Tibial nerve (tissue), 4 donors: ENCODE measurements around the gene HEPH. TPM values are rescaled to one million over a fixed set of nuclear protein-coding genes. Genes with fewer than 3 reads are reported as not detected.

ENCODE experiments used
- DNase-seq, 2 donors: peaks; one replicate each; pipeline ENCODE4 v3.0.0-alpha.2; 2019; ENCODE audit warnings: low spot score in 2 of 2
- H3K27ac ChIP-seq, 4 donors: fragments of 200-600 bp; sonication (generic) in 3 of 4; one replicate each; pipeline ENCODE4 v1.5.1; 2017 to 2019; ENCODE audit warnings: mild to moderate bottlenecking in 1 of 4
- H3K27me3 ChIP-seq, 2 donors: fragments of 200-600 bp; sonication (generic) in 1 of 2; one replicate each; pipeline versions ENCODE4 v1.5.1 to v1.6.0; 2017 to 2019
- H3K36me3 ChIP-seq, 3 donors: fragments of 200-600 bp; sonication (generic); one replicate each; pipeline ENCODE4 v1.5.1; 2018 to 2019
- H3K4me1 ChIP-seq, 4 donors: fragments of 200-600 bp; sonication (generic) in 3 of 4; one replicate each; pipeline ENCODE4 v1.5.1; 2017 to 2019
- H3K4me3 ChIP-seq, 4 donors: fragments of 200-600 bp; sonication (generic) in 3 of 4; one replicate each; pipeline ENCODE4 v1.5.1; 2017 to 2019; ENCODE audit warnings: mild to moderate bottlenecking in 1 of 4, moderate library complexity in 1 of 4
- H3K9me3 ChIP-seq, 4 donors: fragments of 200-600 bp; sonication (generic) in 3 of 4; one replicate each; pipeline ENCODE4 v1.5.1; 2017 to 2019
- EP300 ChIP-seq, 2 donors: sonication (generic); formaldehyde crosslinking; IDR thresholded peaks; one replicate each; pipeline ENCODE4 v1.6.1; 2017; ENCODE audit warnings: antibody characterized with exemption in 2 of 2, mild to moderate bottlenecking in 1 of 2
- POLR2A ChIP-seq, 2 donors: fragments of 450-650 bp; IDR thresholded peaks; one replicate each; pipeline ENCODE4 v1.6.1; 2017; ENCODE audit warnings: antibody characterized with exemption in 2 of 2, mild to moderate bottlenecking in 2 of 2, moderate library complexity in 2 of 2
- WGBS, 2 donors: methylation state at CpG; one replicate each; pipeline ENCODE4 v1.1.5; 2018; 5-methylcytosine and 5-hydroxymethylcytosine counted together
- total RNA-seq, 4 donors: library from RNA; depleted of rRNA; stranded (reverse); fragments of >200 nt; gene quantifications; one replicate each; pipeline ENCODE4 v1.1.0, GENCODE V29; 2016
- TF ChIP-seq, protein P1 (sequence below), 5 experiments: fragments of 200-600 bp in 3 of 5; fragments of 450-650 bp in 2 of 5; sonication (generic) in 3 of 5; IDR thresholded peaks; one replicate each; pipeline ENCODE4 v1.5.1; 2016 to 2019; ENCODE audit warnings: antibody characterized with exemption in 5 of 5, mild to moderate bottlenecking in 3 of 5, moderate library complexity in 2 of 5

Gene HEPH
- total RNA-seq, 4 donors from 2014 or later, result 7.2 to 30.0 (median 24.1) TPM

DNA sequence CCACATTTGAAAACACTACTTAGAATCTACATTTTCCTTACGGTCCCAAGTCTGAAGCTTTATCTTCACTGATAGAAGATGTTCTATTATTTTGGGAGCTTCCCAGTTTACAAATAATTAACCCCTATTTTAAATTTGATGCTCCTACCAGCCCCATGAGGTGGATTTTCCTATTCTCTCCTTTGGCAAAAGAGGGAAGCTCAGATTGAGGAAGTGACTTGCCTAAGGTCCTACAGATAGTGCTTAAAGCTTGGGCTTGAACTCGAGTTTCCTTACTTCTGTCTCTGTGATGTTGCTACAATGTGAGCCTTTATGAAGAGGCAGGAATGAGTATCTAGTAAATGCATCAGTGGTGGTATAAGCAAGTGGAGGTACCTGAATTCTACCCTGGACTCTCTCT, 27.5 kb downstream of the HEPH start:
- Histone ChIP-seq H3K4me3 (no peak overlapping the region), H3K36me3 (peaks cover 0 to 16% (median 0%) of the 10 kb centered on the region in 3 donors)

DNA sequence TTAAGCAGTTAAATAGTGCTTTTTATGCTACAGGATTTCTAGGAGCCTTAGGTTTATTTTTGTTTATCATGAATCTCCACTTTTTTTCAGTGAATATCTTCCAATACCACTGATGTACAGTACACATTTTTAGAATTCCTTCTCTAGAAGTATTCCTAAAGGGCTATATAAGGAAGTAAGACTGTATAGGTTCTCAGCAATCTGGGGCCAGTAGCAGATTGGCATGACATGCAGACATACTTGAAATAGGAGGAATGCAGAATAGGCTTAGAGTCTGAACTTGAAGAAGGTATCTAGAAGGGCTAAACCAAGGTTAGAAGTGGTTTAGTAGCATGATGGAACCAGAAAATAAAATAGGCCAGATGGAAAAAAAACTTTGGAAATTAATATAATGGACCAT, 29.8 kb downstream of the HEPH start:
- H3K9me3 ChIP-seq, result no peaks in the 10 kb centered on the region
- no peaks in the 10 kb centered on the region for H3K4me1 ChIP-seq
- peaks cover 0 to 11% (median 0%) of the 10 kb centered on the region in 3 donors for H3K36me3 ChIP-seq
- no peak overlapping the region for H3K27ac ChIP-seq
- no peak overlapping the region for H3K4me3 ChIP-seq
- peaks cover 0 to 5% of the 10 kb centered on the region in 2 donors for H3K27me3 ChIP-seq
- no peak for TF ChIP-seq POLR2A (IDR thresholded peaks at IDR 0.05)
- TF ChIP-seq, protein P1, sequence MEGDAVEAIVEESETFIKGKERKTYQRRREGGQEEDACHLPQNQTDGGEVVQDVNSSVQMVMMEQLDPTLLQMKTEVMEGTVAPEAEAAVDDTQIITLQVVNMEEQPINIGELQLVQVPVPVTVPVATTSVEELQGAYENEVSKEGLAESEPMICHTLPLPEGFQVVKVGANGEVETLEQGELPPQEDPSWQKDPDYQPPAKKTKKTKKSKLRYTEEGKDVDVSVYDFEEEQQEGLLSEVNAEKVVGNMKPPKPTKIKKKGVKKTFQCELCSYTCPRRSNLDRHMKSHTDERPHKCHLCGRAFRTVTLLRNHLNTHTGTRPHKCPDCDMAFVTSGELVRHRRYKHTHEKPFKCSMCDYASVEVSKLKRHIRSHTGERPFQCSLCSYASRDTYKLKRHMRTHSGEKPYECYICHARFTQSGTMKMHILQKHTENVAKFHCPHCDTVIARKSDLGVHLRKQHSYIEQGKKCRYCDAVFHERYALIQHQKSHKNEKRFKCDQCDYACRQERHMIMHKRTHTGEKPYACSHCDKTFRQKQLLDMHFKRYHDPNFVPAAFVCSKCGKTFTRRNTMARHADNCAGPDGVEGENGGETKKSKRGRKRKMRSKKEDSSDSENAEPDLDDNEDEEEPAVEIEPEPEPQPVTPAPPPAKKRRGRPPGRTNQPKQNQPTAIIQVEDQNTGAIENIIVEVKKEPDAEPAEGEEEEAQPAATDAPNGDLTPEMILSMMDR (IDR thresholded peaks at IDR 0.05), result no peak
- no peak for TF ChIP-seq EP300 (IDR thresholded peaks at IDR 0.05)
- DNase-seq, result no peak

More for the DNA sequence above, 27.5 kb downstream of the HEPH start:
- no peak for TF ChIP-seq POLR2A (IDR thresholded peaks at IDR 0.05)
- TF ChIP-seq EP300 (IDR thresholded peaks at IDR 0.05), result no peak
- TF ChIP-seq, protein P1 (IDR thresholded peaks at IDR 0.05), result no peak
- Histone ChIP-seq H3K9me3 (no peaks in the 10 kb centered on the region), H3K27me3 (peaks cover 0 to 5% of the 10 kb centered on the region in 2 donors), H3K27ac (no peak overlapping the region), H3K4me1 (no peaks in the 10 kb centered on the region)
- WGBS, 2 donors, result 62 to 92% methylated on average over 2 of the region's 2 CpGs
- DNase-seq, result no peak

DNA sequence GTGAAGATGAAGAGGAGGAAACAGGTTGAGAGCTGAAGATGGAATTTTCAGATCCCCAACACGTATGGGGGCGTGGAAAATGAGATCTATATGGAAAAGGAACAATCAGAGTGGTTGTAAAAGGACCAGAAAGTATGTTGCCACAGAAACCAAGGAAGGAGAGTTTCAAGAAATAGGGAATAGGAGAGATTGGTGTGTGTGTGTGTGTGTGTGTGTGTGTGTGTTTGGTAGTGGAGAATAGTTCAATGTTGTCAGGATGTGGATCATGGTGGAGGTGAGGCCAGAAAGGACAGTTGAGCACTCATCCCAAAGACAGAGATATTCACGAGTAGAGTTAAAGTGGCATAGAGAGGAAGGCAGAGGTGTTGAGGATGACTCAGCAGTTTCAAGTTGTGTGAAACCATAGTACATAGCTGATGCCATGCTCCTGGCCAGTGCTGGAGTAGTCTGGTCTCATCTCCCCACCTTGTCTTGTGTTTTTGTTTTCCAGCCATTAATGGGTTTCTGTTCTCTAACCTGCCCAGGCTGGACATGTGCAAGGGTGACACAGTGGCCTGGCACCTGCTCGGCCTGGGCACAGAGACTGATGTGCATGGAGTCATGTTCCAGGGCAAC, 36.1 kb downstream of the HEPH start:
- DNase-seq, result no peak
- TF ChIP-seq, protein P1 (IDR thresholded peaks at IDR 0.05), result no peak
- TF ChIP-seq EP300 (IDR thresholded peaks at IDR 0.05) (no peak), POLR2A (IDR thresholded peaks at IDR 0.05) (no peak)
- H3K36me3 ChIP-seq, result no peaks in the 10 kb centered on the region
- H3K27ac ChIP-seq, result no peak overlapping the region
- peaks cover 0 to 5% of the 10 kb centered on the region in 2 donors for H3K27me3 ChIP-seq
- no peaks in the 10 kb centered on the region for H3K4me1 ChIP-seq
- no peaks in the 10 kb centered on the region for H3K9me3 ChIP-seq
- H3K4me3 ChIP-seq, result no peak overlapping the region
- WGBS, 2 donors, result 60 to 65% methylated on average over 3 to 4 of the region's 4 CpGs

DNA sequence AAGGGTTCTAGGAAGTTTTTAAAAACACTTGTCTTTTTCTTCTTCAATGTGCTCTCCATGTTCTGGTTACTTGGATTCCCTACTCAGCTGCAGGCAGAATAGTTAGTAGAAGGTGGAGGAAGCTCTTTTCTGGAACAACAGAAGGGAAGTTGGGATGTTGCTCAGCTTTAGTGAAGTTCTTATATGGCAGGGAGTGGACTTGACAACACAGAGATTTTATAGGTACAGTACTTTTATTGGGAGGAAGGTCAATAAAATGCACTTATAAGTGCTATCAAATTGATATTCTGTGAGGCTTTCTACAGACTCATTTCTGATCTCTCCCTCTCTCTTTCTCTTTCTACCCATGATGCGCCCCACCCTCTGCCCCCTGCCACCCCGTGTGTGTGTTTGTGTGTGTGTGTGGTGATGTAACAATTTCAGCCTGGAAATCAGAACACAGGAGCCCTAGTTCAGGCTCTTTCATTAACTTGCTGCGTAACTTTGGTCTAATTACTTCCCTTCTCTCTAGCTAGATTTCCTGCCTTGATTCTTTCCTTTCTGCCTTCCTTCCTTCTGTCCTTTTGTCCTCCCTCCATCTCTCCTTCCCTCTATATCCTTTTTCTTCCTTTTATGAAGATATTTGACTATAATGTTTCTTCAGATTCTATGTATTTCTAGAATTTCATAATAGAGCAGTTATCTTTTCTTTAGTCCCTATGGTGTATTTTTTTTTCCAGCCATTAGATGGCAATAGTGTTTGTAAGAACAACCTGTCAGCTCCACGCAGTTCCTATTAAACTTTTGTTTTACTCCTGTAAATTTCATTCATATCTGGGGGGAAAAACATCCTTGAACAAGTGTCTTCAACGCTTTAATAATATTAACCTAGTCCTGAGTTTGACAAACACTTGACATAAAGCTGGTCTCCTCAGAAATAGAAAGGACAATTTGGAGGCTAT, 37.1 kb downstream of the HEPH start:
- WGBS, 2 donors, result 37 to 39% methylated on average over 5 of the region's 5 CpGs
- DNase-seq, result no peak
- TF ChIP-seq POLR2A (IDR thresholded peaks at IDR 0.05), result no peak
- TF ChIP-seq, protein P1 (IDR thresholded peaks at IDR 0.05), result peak in 3 of 5 experiments; percentile 15 to 33 (median 25)
- no peak for TF ChIP-seq EP300 (IDR thresholded peaks at IDR 0.05)
- no peaks in the 10 kb centered on the region for H3K36me3 ChIP-seq
- H3K4me1 ChIP-seq, result no peaks in the 10 kb centered on the region
- H3K27me3 ChIP-seq, result no peaks in the 10 kb centered on the region
- H3K4me3 ChIP-seq, result no peak overlapping the region
- H3K9me3 ChIP-seq, result no peaks in the 10 kb centered on the region
- no peak overlapping the region for H3K27ac ChIP-seq

DNA sequence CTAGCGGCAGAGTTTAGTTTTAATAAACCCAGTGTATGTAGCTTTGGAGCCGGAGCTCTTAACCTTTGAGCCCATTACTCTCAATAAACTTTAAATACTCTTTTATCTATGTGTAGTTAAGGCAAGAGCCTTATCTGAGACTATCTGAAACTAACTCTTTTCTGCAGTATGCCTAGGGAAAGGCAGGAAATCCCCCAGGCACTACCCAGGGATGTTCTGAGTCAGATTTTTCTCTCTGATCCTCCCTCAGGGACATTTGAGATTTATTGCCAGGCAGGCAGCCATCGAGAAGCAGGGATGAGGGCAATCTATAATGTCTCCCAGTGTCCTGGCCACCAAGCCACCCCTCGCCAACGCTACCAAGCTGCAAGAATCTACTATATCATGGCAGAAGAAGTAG, 39.1 kb downstream of the HEPH start:
- no peak for DNase-seq
- Histone ChIP-seq H3K9me3 (no peaks in the 10 kb centered on the region), H3K36me3 (no peaks in the 10 kb centered on the region), H3K27me3 (no peaks in the 10 kb centered on the region), H3K4me1 (no peaks in the 10 kb centered on the region), H3K27ac (no peak overlapping the region), H3K4me3 (no peak overlapping the region)
- TF ChIP-seq, protein P1 (IDR thresholded peaks at IDR 0.05), result no peak
- WGBS, 2 donors, result 61 to 75% methylated on average over 5 of the region's 5 CpGs
